NAMALWA (cell line): ENCODE results near the gene NIFK.
"Not testable (repeated sequence)": the region's sequence is repeated elsewhere in the genome, so short reads cannot be mapped to it uniquely, and the experiment has no call there.

Experiments
- DNase-seq: peaks from one replicate; pipeline ENCODE4 v3.0.0-alpha.2; 2015; ENCODE audit warnings: low spot score

Gene NIFK

GRCh38 chr2:121694398-121695170 is 42.1 kb downstream of the NIFK start:
- no peak for DNase-seq

GRCh38 chr2:121690572-121690971 is 46.1 kb downstream of the NIFK start:
- not testable (repeated sequence) for DNase-seq

- no peak for DNase-seq
These were observed 46.6 kb downstream of the NIFK start for GRCh38 chr2:121690095-121690494.

- DNase-seq = no peak
These were observed 47.3 kb downstream of the NIFK start for GRCh38 chr2:121689356-121689755.

- DNase-seq = no peak
These were observed 47.9 kb downstream of the NIFK start for GRCh38 chr2:121688820-121689219.

GRCh38 chr2:121686902-121687301 is 49.8 kb downstream of the NIFK start:
- no peak for DNase-seq

DNA sequence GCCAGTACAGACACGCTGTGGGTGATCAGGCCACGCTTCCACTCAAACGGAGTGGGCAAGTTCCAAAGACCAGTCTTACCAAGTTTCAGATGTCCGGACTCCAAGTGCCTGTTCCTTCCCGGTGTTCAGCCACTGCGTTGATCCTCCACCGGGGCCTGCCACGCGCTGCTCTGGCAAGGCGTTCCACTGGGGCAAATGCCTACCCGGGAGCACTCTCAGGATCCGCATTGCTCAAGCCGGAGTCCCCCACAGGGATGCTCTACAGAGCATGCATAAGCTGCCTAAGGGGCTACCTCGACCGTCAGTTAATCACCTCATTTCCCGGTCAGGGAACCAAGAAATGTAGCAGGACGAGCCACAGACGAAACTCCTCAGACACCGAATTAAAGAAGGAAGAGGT is 50.5 kb downstream of the NIFK start:
- no peak for DNase-seq

- no peak for DNase-seq
These were observed 54.0 kb downstream of the NIFK start for GRCh38 chr2:121682396-121683298.

GRCh38 chr2:121677855-121678254 is 58.8 kb downstream of the NIFK start:
- DNase-seq = no peak
